IMR-90 (cell line): Measurements from ENCODE around the gene OR8G5. TPM values are rescaled to one million over a fixed set of nuclear protein-coding genes. Genes with fewer than 3 reads are reported as not detected.
A peak's percentile ranks its signal among the peaks of the same experiment; 100 is the strongest.

Experiments used
- ATAC-seq: fragments of 200-7000 bp; cut with Tn5 transposase; 2 replicates; pipeline ENCODE4 v1.9.1; 2020; ENCODE audit warnings: low read depth, mild to moderate bottlenecking, moderate library complexity
- BruUV-seq: library from RNA; stranded (reverse); fragments of 400-500 nt; replicated peaks from 2 replicates; lab custom pipeline; 2021; lab: Mats Ljungman, UMichigan
- CTCF ChIA-PET: fragments of 300-600 bp; formaldehyde crosslinking; extraction: SDS; loops from one replicate; lab custom pipeline; 2021; ENCODE audit warnings: antibody characterized with exemption; lab: Yijun Ruan, JAX
- POLR2A ChIA-PET: fragments of 300-600 bp; sonication (Branson Sonifier 250); formaldehyde crosslinking; loops from one replicate; lab custom pipeline; 2022; ENCODE audit warnings: antibody characterized with exemption; ENCODE audit not compliant: unreplicated experiment; lab: Charles Lee
- DNase-seq: peaks from one replicate; pipeline ENCODE4 v3.0.0; 2013
- H2AFZ ChIP-seq: replicated peaks from 2 replicates; pipeline ENCODE3; 2013; ENCODE audit warnings: low read length, mild to moderate bottlenecking; ENCODE audit not compliant: poor library complexity
- H2AK5ac ChIP-seq: 2 replicates; pipeline ENCODE4 v1.6.1; 2013; ENCODE audit warnings: low read depth, low read length, inconsistent platforms
- H2AK9ac ChIP-seq: replicated peaks from 2 replicates; pipeline ENCODE3; 2013; ENCODE audit warnings: mild to moderate bottlenecking, low read depth, low read length, moderate library complexity; ENCODE audit not compliant: poor library complexity
- H2BK120ac ChIP-seq: 2 replicates; pipeline ENCODE4 v1.6.1; 2013; ENCODE audit warnings: low read depth, low read length, inconsistent platforms
- H2BK15ac ChIP-seq: 3 replicates; pipeline ENCODE4 v1.6.1; 2013; ENCODE audit warnings: low read depth, low read length, inconsistent platforms
- H2BK20ac ChIP-seq: 2 replicates; pipeline ENCODE4 v1.6.1; 2013; ENCODE audit warnings: low read depth, mild to moderate bottlenecking, inconsistent platforms, low read length, moderate library complexity
- H2BK5ac ChIP-seq: 2 replicates; pipeline ENCODE4 v1.6.1; 2013; ENCODE audit warnings: mild to moderate bottlenecking, low read depth, low read length, inconsistent platforms; ENCODE audit not compliant: poor library complexity, severe bottlenecking
- H3K14ac ChIP-seq: replicated peaks from 2 replicates; pipeline ENCODE4 v1.6.1; 2013; ENCODE audit warnings: low read depth, low read length, inconsistent platforms
- H3K18ac ChIP-seq: 2 replicates; pipeline ENCODE4 v1.6.1; 2013; ENCODE audit warnings: low read depth, low read length, control low read depth
- H3K23ac ChIP-seq: 2 replicates; pipeline ENCODE4 v1.6.1; 2013; ENCODE audit warnings: low read depth, low read length, inconsistent platforms
- H3K27ac ChIP-seq: 2 replicates; pipeline ENCODE4 v1.5.1; 2013; ENCODE audit warnings: mild to moderate bottlenecking, control low read depth, low read length; ENCODE audit not compliant: insufficient read depth
- H3K27me3 ChIP-seq: 2 replicates; pipeline ENCODE4 v1.6.1; 2013; ENCODE audit warnings: low read length; ENCODE audit not compliant: control insufficient read depth, insufficient read depth
- H3K36me3 ChIP-seq: 2 replicates; pipeline ENCODE4 v1.6.1; 2013; ENCODE audit warnings: low read length, mixed read lengths; ENCODE audit not compliant: control insufficient read depth, insufficient read depth
- H3K4ac ChIP-seq: 2 replicates; pipeline ENCODE4 v1.6.1; 2013; ENCODE audit warnings: low read depth, low read length, inconsistent platforms
- H3K4me1 ChIP-seq: 2 replicates; pipeline ENCODE4 v1.6.1; 2013; ENCODE audit warnings: low read length, mixed read lengths; ENCODE audit not compliant: control insufficient read depth, insufficient read depth
- H3K4me2 ChIP-seq: 2 replicates; pipeline ENCODE4 v1.6.1; 2013; ENCODE audit warnings: low read depth, mild to moderate bottlenecking, control low read depth, low read length, moderate library complexity
- H3K4me3 ChIP-seq: 2 replicates; pipeline ENCODE4 v1.5.1; 2013; ENCODE audit warnings: low read depth, mild to moderate bottlenecking, control low read depth, low read length, moderate library complexity; ENCODE audit not compliant: insufficient read depth
- H3K56ac ChIP-seq: 2 replicates; pipeline ENCODE4 v1.6.1; 2013; ENCODE audit warnings: low read length, inconsistent platforms; ENCODE audit not compliant: insufficient read depth; ENCODE audit errors: extremely low read depth
- H3K79me1 ChIP-seq, 2 experiments: 2 replicates each; pipeline ENCODE4 v1.6.1; 2013; ENCODE audit warnings: low read length in 2 of 2, inconsistent platforms in 1 of 2, low read depth in 1 of 2
- H3K9ac ChIP-seq: 2 replicates; pipeline ENCODE4 v1.6.1; 2013; ENCODE audit warnings: low read depth, low read length, control low read depth
- H3K9me1 ChIP-seq: 2 replicates; pipeline ENCODE4 v1.6.1; 2013; ENCODE audit warnings: low read length, inconsistent platforms; ENCODE audit not compliant: insufficient read depth
- H3K9me3 ChIP-seq: 2 replicates; pipeline ENCODE4 v1.6.1; 2013; ENCODE audit warnings: low read length; ENCODE audit not compliant: control insufficient read depth, insufficient read depth
- H4K20me1 ChIP-seq: 2 replicates; pipeline ENCODE4 v1.6.1; 2013; ENCODE audit warnings: low read length, inconsistent platforms; ENCODE audit not compliant: insufficient read depth
- H4K5ac ChIP-seq: 2 replicates; pipeline ENCODE4 v1.6.1; 2013; ENCODE audit warnings: mild to moderate bottlenecking, low read depth, low read length, control low read depth
- H4K8ac ChIP-seq, 2 experiments: 2 replicates each; pipeline ENCODE4 v1.6.1; 2013; ENCODE audit warnings: low read depth in 2 of 2, low read length in 2 of 2, control low read depth in 1 of 2, inconsistent platforms in 1 of 2
- H4K91ac ChIP-seq: 2 replicates; pipeline ENCODE4 v1.6.1; 2013; ENCODE audit warnings: low read depth, low read length, inconsistent platforms; ENCODE audit not compliant: insufficient read depth
- CEBPB ChIP-seq: IDR thresholded peaks from 2 replicates; pipeline ENCODE4 v1.6.1; 2012; ENCODE audit warnings: low read depth, low read length, improper control_type of control experiment
- CHD1 ChIP-seq: IDR thresholded peaks from 2 replicates; pipeline ENCODE4 v1.6.1; 2012; ENCODE audit warnings: low read depth, low read length, improper control_type of control experiment
- CTCF ChIP-seq: conservative IDR thresholded peaks from 2 replicates; pipeline ENCODE4 v1.5.1; 2012; ENCODE audit warnings: mild to moderate bottlenecking, low read depth, low read length, improper control_type of control experiment
- ELK1 ChIP-seq: fragments of 150-350 bp; IDR thresholded peaks from 2 replicates; pipeline ENCODE4 v1.6.1; 2016; ENCODE audit warnings: low read depth, mild to moderate bottlenecking, low read length, moderate library complexity, borderline replicate concordance
- FOS ChIP-seq: fragments of 150-350 bp; IDR thresholded peaks from 2 replicates; pipeline ENCODE4 v1.6.1; 2016; ENCODE audit warnings: low read depth, low read length
- MAZ ChIP-seq: IDR thresholded peaks from 2 replicates; pipeline ENCODE4 v1.6.1; 2012; ENCODE audit warnings: low read depth, mild to moderate bottlenecking, low read length, improper control_type of control experiment, moderate library complexity, borderline replicate concordance
- RAD21 ChIP-seq: IDR thresholded peaks from 2 replicates; pipeline ENCODE4 v1.6.1; 2012; ENCODE audit warnings: low read length, improper control_type of control experiment
- RCOR1 ChIP-seq: IDR thresholded peaks from 2 replicates; pipeline ENCODE4 v1.6.1; 2012; ENCODE audit warnings: mild to moderate bottlenecking, low read length, improper control_type of control experiment; ENCODE audit not compliant: insufficient replicate concordance
- RFX5 ChIP-seq: IDR thresholded peaks from 2 replicates; pipeline ENCODE4 v1.8.0; 2012; ENCODE audit warnings: low read depth, mild to moderate bottlenecking, low read length, moderate library complexity
- SMC3 ChIP-seq: fragments of 150-350 bp; IDR thresholded peaks from 2 replicates; pipeline ENCODE4 v1.6.1; 2016; ENCODE audit warnings: low read depth, mild to moderate bottlenecking, antibody characterized with exemption, low read length, moderate library complexity
- USF2 ChIP-seq: fragments of 150-350 bp; IDR thresholded peaks from 2 replicates; pipeline ENCODE4 v1.6.1; 2017; ENCODE audit warnings: mild to moderate bottlenecking, antibody characterized with exemption, low read length, low read depth
- dilution Hi-C: fragments of 300-500 bp; cut with HindIII; formaldehyde crosslinking; loops from one replicate; pipeline ENCODE4 v1.14.3; 2018; ENCODE audit warnings: low sequenced_read_pairs; ENCODE audit not compliant: unreplicated experiment
- in situ Hi-C: fragments of 300-500 bp; cut with MboI; formaldehyde crosslinking; loops from 3 replicates; pipeline ENCODE4 v1.14.3; 2019; ENCODE audit warnings: low sequenced_read_pairs, inconsistent platforms, mixed read lengths
- intact Hi-C: fragments of 100-400 bp; cut with micrococcal nuclease; formaldehyde crosslinking; loops from 2 replicates; pipeline ENCODE4 v1.10.0; 2022
- polyA plus RNA-seq, 3 experiments: library from polyadenylated mRNA; depleted of rRNA; stranded (reverse); fragments of >200 nt; gene quantifications; 2 replicates each; pipeline ENCODE4 v1.2.3, GENCODE V29; 2012; ENCODE audit warnings: low replicate concordance in 1 of 3
- total RNA-seq: library from RNA; depleted of rRNA; stranded (reverse); fragments of >200 nt; gene quantifications from 2 replicates; pipeline ENCODE4 v1.2.3, GENCODE V29; 2012

Gene OR8G5
- total and polyA plus RNA-seq, 2 of the 4 experiments (the other 2 are of a cell fraction): not detected

- no peak for TF ChIP-seq CTCF
Observed at GRCh38 chr11:124302347-124303125, 46.4 kb downstream of the OR8G5 start (continued).

GRCh38 chr11:124307093-124307492 lies 50.9 kb downstream of the OR8G5 start:
- Histone ChIP-seq H3K56ac (no peak overlapping the region), H2AK9ac (no peak overlapping the region), H3K36me3 (no peaks in the 10 kb centered on the region), H3K14ac (no peak overlapping the region), H3K23ac (no peak overlapping the region), H4K8ac (no peak overlapping the region; a peak in 1 of 4 replicates), H3K4me1 (peaks cover 3% of the 10 kb centered on the region; the same call in 1 of the 2 replicates), H2BK5ac (no peak overlapping the region), H3K9me1 (no peaks in the 10 kb centered on the region), H3K4ac (no peak overlapping the region), H3K79me1 (no peaks in the 10 kb centered on the region), H2BK15ac (no peak overlapping the region), H3K18ac (peak overlapping the region; percentile 35; the same call in 1 of the 2 replicates), H2BK20ac (no peak overlapping the region), H3K27me3 (no peaks in the 10 kb centered on the region), H2BK120ac (no peak overlapping the region), H4K20me1 (no peaks in the 10 kb centered on the region), H4K5ac (peak overlapping the region; percentile 31; the same call in 1 of the 2 replicates), H2AK5ac (no peak overlapping the region), H3K27ac (no peak overlapping the region), H3K9me3 (no peaks in the 10 kb centered on the region), H2AFZ (no peak overlapping the region), H3K4me3 (no peak overlapping the region), H4K91ac (no peak overlapping the region), H3K4me2 (no peak overlapping the region), H3K9ac (no peak overlapping the region)
- in situ Hi-C loops (no loop called here), intact Hi-C loops (no loop called here), dilution Hi-C loops (no loop called here)
- ChIA-PET CTCF (interaction anchor here (1.0 to 1.5 kb wide), 2 partner anchors 16 to 230 kb away, joined by 3 read pairs; no protein-coding TSS in a partner anchor), POLR2A (no interaction called here)
- ATAC-seq: peak; percentile 54
- no peak for DNase-seq
- BruUV-seq: no TSS peak
- TF ChIP-seq CHD1 (no peak), USF2 (no peak), FOS (no peak), ELK1 (no peak), SMC3 (no peak), CEBPB (no peak), RCOR1 (no peak), MAZ (no peak), RAD21 (no peak), RFX5 (no peak)
